Panc1 (cell line): ENCODE measurements around the gene RGMA. TPM values are rescaled to one million over a fixed set of nuclear protein-coding genes. Genes with fewer than 3 reads are reported as not detected.

Experiments used
- ATAC-seq: fragments of 200-7000 bp; cut with Tn5 transposase; 2 replicates; pipeline ENCODE4 v1.9.1; 2020; ENCODE audit warnings: mild to moderate bottlenecking, moderate library complexity
- BruUV-seq: library from RNA; stranded (reverse); fragments of 400-500 nt; replicated peaks from 2 replicates; lab custom pipeline; 2021; lab: Mats Ljungman, UMichigan
- CTCF ChIA-PET: fragments of 300-600 bp; sonication (Branson Sonifier 250); formaldehyde crosslinking; loops from one replicate; lab custom pipeline; 2022; ENCODE audit warnings: antibody characterized with exemption; lab: Charles Lee
- POLR2A ChIA-PET: fragments of 300-600 bp; sonication (Branson Sonifier 250); formaldehyde crosslinking; loops from one replicate; lab custom pipeline; 2022; ENCODE audit warnings: antibody characterized with exemption; lab: Charles Lee
- DNase-seq: peaks from one replicate; pipeline ENCODE4 v3.0.0-alpha.2; 2010; ENCODE audit warnings: low read depth, low spot score
- H3K27ac ChIP-seq: 2 replicates; pipeline ENCODE4 v1.5.1; 2011; ENCODE audit warnings: mild to moderate bottlenecking, low read length, inconsistent platforms
- H3K27me3 ChIP-seq: fragments of 200-500 bp; sonication (Bioruptor generic); 2 replicates; pipeline ENCODE4 v1.6.0; 2014; ENCODE audit warnings: low read length, inconsistent platforms; ENCODE audit not compliant: control insufficient read depth, insufficient read depth
- H3K36me3 ChIP-seq: fragments of 200-500 bp; sonication (Bioruptor generic); 2 replicates; pipeline ENCODE4 v1.5.1; 2014; ENCODE audit warnings: inconsistent platforms, mild to moderate bottlenecking, low read length, moderate library complexity; ENCODE audit not compliant: control insufficient read depth, insufficient read depth
- H3K4me1 ChIP-seq: 2 replicates; pipeline ENCODE4 v1.5.1; 2011; ENCODE audit warnings: inconsistent platforms, mild to moderate bottlenecking, low read length, moderate library complexity; ENCODE audit not compliant: control insufficient read depth, insufficient read depth
- H3K4me3 ChIP-seq, 2 experiments: 2 replicates each; pipeline ENCODE4 v1.5.1; 2011 to 2012; ENCODE audit warnings: low read depth in 2 of 2, low read length in 2 of 2, mild to moderate bottlenecking in 2 of 2, inconsistent platforms in 1 of 2, moderate library complexity in 1 of 2
- H3K9me3 ChIP-seq: fragments of 200-500 bp; sonication (Bioruptor generic); 2 replicates; pipeline ENCODE4 v1.5.1; 2014; ENCODE audit warnings: low read depth, mild to moderate bottlenecking, inconsistent platforms, low read length, moderate library complexity; ENCODE audit not compliant: control insufficient read depth, insufficient read depth
- POLR2AphosphoS5 ChIP-seq: IDR thresholded peaks from 2 replicates; pipeline ENCODE4 v1.6.1; 2012; ENCODE audit warnings: mild to moderate bottlenecking, low read depth, low read length, moderate library complexity
- SIN3A ChIP-seq: IDR thresholded peaks from 2 replicates; pipeline ENCODE4 v1.6.1; 2012; ENCODE audit warnings: low read depth, mild to moderate bottlenecking, low read length, moderate library complexity, borderline replicate concordance; ENCODE audit not compliant: insufficient read depth
- TCF7L2 ChIP-seq: IDR thresholded peaks from 2 replicates; pipeline ENCODE4 v1.6.1; 2011; ENCODE audit warnings: mild to moderate bottlenecking, low read depth, low read length, inconsistent platforms
- in situ Hi-C: cut with HindIII; loops from 2 replicates; pipeline ENCODE4 v1.10.0; 2016; ENCODE audit warnings: low sequenced_read_pairs, low pct_unique_long_range_greater_than_20kb
- intact Hi-C: fragments of 100-400 bp; cut with micrococcal nuclease; formaldehyde crosslinking; loops from one replicate; pipeline ENCODE4 v1.10.0; 2022; ENCODE audit not compliant: unreplicated experiment
- total RNA-seq: library from RNA; stranded (reverse); gene quantifications from one replicate; pipeline ENCODE4 v1.2.1, GENCODE V29; 2021; ENCODE audit not compliant: unreplicated experiment
- TF ChIP-seq, protein P1 (sequence below), 2 experiments: IDR thresholded peaks; 2 replicates each; pipeline ENCODE4 v1.6.1; 2011 to 2012; ENCODE audit warnings: low read depth in 2 of 2, control low read depth in 1 of 2, low read length in 1 of 2, mild to moderate bottlenecking in 1 of 2, moderate library complexity in 1 of 2; ENCODE audit not compliant: insufficient read depth in 1 of 2
- TF ChIP-seq, protein P2 (sequence below): fragments of 450-650 bp; IDR thresholded peaks from 2 replicates; pipeline ENCODE4 v1.5.1; 2017; ENCODE audit warnings: mild to moderate bottlenecking

The RGMA gene
- total RNA-seq, 1 experiment from 2014 or later = 0.62 TPM

DNA sequence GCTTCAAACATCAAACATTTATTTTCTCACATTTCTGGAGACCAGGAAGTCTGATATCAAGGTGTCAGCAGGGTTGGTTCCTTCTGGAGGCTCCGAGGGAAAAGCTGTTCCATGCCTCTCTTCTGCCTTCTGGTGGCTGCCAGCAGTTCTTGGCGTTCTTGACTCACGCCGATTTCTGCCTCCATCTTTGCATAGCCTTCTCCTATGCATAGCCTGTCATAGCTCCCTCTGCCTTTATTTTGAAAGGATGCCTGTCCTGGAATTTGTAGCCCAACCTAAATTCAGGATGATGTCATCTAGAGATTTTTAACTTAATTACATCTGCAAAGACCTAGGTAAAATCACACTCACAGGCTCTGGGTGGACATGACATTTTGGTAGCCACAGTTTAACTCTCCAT lies 70.4 kb downstream of the RGMA start:
- BruUV-seq = no TSS peak
- in situ Hi-C loops = no loop called here
- DNase-seq (no peak), ATAC-seq (peak; percentile 49)
- ChIA-PET POLR2A (no interaction called here), CTCF (no interaction called here)
- H3K27me3 ChIP-seq = no peaks in the 10 kb centered on the region
- H3K9me3 ChIP-seq = no peaks in the 10 kb centered on the region
- intact Hi-C loops = loop anchor here (10.0 kb wide), 1 partner anchor 224 kb away; no protein-coding TSS in a partner anchor
- peaks cover 73% of the 10 kb centered on the region for H3K36me3 ChIP-seq
- TF ChIP-seq, protein P1, sequence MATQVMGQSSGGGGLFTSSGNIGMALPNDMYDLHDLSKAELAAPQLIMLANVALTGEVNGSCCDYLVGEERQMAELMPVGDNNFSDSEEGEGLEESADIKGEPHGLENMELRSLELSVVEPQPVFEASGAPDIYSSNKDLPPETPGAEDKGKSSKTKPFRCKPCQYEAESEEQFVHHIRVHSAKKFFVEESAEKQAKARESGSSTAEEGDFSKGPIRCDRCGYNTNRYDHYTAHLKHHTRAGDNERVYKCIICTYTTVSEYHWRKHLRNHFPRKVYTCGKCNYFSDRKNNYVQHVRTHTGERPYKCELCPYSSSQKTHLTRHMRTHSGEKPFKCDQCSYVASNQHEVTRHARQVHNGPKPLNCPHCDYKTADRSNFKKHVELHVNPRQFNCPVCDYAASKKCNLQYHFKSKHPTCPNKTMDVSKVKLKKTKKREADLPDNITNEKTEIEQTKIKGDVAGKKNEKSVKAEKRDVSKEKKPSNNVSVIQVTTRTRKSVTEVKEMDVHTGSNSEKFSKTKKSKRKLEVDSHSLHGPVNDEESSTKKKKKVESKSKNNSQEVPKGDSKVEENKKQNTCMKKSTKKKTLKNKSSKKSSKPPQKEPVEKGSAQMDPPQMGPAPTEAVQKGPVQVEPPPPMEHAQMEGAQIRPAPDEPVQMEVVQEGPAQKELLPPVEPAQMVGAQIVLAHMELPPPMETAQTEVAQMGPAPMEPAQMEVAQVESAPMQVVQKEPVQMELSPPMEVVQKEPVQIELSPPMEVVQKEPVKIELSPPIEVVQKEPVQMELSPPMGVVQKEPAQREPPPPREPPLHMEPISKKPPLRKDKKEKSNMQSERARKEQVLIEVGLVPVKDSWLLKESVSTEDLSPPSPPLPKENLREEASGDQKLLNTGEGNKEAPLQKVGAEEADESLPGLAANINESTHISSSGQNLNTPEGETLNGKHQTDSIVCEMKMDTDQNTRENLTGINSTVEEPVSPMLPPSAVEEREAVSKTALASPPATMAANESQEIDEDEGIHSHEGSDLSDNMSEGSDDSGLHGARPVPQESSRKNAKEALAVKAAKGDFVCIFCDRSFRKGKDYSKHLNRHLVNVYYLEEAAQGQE (IDR thresholded peaks at IDR 0.05; ENCODE audit: insufficient read depth in 1 of 2, low read depth in 2 of 2, low read length in 1 of 2) = no peak
- no peak for TF ChIP-seq TCF7L2
- TF ChIP-seq POLR2AphosphoS5 = no peak
- TF ChIP-seq SIN3A = no peak
- TF ChIP-seq, protein P2, sequence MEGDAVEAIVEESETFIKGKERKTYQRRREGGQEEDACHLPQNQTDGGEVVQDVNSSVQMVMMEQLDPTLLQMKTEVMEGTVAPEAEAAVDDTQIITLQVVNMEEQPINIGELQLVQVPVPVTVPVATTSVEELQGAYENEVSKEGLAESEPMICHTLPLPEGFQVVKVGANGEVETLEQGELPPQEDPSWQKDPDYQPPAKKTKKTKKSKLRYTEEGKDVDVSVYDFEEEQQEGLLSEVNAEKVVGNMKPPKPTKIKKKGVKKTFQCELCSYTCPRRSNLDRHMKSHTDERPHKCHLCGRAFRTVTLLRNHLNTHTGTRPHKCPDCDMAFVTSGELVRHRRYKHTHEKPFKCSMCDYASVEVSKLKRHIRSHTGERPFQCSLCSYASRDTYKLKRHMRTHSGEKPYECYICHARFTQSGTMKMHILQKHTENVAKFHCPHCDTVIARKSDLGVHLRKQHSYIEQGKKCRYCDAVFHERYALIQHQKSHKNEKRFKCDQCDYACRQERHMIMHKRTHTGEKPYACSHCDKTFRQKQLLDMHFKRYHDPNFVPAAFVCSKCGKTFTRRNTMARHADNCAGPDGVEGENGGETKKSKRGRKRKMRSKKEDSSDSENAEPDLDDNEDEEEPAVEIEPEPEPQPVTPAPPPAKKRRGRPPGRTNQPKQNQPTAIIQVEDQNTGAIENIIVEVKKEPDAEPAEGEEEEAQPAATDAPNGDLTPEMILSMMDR = peak; percentile 56; the same call in 1 of the 2 replicates
- H3K27ac ChIP-seq = no peak overlapping the region
- H3K4me1 ChIP-seq = no peaks in the 10 kb centered on the region
- no peak overlapping the region for H3K4me3 ChIP-seq

DNA sequence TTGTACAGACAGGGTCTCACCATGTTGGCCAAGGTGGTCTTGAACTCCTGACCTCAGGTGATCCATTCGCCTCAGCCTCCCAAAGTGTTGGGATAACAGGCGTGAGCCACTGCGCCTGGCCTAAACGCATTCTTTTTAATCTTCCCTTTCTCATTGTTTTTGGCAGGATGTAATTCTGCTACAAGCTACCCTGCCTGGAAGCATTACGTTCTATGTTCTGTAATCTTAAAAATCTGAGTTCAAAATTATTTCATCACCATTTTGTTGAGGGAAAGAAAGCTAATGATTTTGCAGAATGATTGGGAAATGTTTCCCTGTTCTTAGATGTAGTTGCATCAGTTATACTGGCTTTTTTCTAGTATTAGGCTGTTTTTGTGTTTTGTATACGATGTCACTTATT lies 71.5 kb downstream of the RGMA start:
- Histone ChIP-seq H3K4me3 (no peak overlapping the region), H3K9me3 (no peaks in the 10 kb centered on the region), H3K27me3 (no peaks in the 10 kb centered on the region), H3K27ac (no peak overlapping the region), H3K4me1 (no peaks in the 10 kb centered on the region), H3K36me3 (peaks cover 73% of the 10 kb centered on the region)
- BruUV-seq = no TSS peak
- ChIA-PET CTCF (interaction anchor here (0.6 kb wide), 1 partner anchor 52 kb away, joined by 8 read pairs; no protein-coding TSS in a partner anchor), POLR2A (no interaction called here)
- intact Hi-C loops (loop anchor here (10.0 kb wide), 1 partner anchor 223 kb away; no protein-coding TSS in a partner anchor), in situ Hi-C loops (no loop called here)
- DNase-seq (no peak), ATAC-seq (no peak)
- TF ChIP-seq SIN3A (no peak), POLR2AphosphoS5 (no peak), TCF7L2 (no peak)
- TF ChIP-seq, protein P1 (IDR thresholded peaks at IDR 0.05; ENCODE audit: insufficient read depth in 1 of 2, low read depth in 2 of 2, low read length in 1 of 2) = no peak
- TF ChIP-seq, protein P2 = no peak
